Endothelial cell of hepatic sinusoid (primary cell): Measurements from ENCODE around the gene OCEL1.
"Not testable (repeated sequence)": the region's sequence is repeated elsewhere in the genome, so short reads cannot be mapped to it uniquely, and the experiment has no call there.

Source experiments
- in situ Hi-C: cut with HindIII; loops from 2 replicates; pipeline ENCODE4 v1.10.0; 2017; ENCODE audit warnings: low sequenced_read_pairs

Gene OCEL1

DNA sequence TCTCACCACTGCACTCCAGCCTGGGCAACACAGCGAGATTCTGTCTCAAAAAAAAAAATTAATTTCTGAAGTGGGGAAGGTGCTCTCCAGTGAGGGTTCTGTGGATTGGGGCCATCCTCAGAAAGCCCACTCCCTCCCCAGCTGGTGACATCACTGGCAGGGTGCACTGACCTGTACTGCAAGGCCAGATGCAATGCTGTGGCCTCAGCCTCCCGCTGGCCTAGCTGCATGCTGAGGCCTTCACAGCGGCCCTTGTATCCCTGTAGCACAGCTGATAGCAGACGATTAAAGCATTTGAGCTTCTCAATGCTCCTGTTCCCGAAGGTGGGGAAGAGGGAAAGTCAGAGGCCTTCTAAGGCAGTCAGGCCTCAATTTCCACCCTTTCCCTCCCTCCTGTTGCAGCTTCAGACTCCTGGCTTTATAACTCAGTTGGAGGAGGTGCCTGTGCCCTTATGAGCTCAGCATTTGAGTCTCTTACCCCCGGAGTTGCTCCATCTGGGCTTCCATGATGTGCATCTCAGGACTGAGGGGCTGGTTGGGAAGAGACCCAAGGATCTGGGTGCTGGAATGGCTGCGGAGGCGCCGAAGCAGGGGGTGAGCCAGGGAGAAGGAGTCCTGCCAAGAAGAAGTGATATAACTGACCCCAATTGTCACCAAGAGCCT is 33.2 kb downstream of the OCEL1 start:
- in situ Hi-C loops: no loop called here

DNA sequence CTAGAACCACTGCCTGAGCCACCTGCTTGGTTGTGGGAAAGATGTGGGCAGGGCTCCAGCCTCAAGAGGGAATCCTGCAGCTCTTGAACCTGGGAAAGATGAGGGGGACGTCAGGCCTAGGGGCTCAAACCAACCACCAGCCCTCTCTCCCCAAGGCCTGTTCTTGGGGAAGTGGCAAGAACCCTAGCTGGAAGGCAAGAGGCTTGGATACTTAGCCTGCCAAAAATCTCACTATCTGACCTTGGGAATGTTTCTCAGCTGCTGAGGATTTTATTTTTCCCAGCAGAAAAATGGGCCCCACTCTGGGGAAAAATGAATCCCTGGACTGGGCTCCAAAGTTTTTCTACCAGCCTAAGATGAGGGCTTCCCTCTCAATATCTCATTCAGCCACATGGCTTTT is 33.9 kb downstream of the OCEL1 start:
- in situ Hi-C loops: no loop called here

DNA sequence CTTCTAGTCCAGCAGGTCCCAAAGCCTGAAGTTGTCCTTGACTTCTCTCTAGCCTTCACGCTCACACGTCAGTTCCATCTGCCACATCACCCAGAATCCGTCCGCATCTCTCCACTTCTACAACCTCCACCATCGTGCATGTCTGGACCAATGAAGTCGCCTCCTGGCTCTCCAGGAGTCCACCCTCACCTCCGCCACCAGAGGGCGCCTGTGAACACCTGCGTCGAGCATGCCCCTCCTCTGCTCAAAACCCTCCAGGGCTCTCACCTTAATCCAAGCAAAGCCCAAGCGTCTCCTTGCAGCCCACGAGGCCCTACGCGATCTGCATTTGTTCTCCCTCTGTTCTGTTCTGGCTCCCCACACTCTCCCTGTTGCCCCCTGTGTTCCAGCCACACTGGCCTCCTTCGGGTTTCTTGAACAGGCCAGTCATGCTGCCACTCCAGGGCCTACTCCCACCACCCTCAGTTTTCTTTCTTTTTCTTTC is 34.9 kb downstream of the OCEL1 start:
- in situ Hi-C loops: no loop called here

DNA sequence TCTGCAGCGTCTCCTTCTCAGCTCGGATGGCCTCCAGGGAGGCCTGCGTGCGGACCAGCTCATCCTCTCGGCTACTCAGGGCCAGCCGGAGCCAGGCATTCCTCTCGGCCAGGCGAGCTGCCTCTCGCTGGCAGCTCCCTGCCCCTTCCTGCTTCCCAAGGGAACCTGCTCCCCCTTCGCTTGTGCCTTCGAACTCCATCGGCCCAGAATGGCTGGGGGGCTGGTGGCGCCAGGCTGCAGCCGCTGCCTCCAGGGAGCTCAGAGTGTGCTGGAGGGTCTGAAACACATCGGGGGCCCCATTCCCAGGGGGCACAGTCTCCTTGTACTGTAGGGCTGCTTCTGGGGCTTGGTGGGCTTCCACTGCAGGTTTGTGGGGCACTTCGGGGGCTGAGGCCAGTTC is 36.5 kb downstream of the OCEL1 start:
- in situ Hi-C loops: no loop called here

DNA sequence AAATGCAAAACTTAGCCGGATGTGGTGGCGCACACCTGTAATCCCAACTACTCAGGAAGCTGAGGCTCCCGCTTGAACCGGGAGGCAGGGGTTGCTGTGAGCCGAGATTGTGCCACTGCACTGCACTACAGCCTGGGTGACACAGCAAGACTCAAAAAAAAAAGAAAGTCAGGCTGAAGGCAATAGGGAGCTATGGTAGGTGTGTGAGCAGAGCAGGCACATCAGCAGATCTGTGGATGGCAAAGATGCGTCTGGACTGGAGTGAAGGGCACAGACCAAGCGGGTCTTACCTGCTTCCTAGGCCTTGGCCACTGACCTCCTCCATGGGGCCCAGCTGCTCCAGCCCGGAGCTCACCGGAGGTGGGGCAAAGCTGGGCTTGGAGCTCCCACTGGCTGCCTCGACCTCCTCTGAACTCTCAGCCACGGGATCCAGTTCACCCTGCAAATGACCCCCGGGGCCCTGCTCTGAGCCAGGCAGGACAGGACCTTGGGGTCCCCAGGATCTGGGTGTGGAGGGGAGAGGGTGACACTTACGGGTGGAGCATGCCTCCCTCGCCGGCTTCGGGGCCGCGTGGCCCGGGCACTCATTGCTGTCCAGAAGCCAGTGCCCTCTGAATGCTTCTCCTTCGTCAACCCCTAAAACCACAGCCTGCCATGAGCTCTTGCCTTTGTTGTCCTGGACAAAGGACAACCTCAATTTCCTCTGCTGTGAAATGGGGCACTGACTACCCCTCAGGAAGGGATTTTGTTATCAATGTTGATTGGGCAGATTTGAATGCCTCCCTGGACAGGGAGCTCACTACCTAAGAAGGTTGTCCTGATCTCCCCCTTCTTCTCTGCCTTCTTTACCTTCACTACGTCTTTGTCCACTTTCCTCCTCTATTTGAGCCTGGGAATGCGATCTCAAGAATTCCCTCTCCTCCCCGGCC is 38.0 kb downstream of the OCEL1 start:
- in situ Hi-C loops: no loop called here

DNA sequence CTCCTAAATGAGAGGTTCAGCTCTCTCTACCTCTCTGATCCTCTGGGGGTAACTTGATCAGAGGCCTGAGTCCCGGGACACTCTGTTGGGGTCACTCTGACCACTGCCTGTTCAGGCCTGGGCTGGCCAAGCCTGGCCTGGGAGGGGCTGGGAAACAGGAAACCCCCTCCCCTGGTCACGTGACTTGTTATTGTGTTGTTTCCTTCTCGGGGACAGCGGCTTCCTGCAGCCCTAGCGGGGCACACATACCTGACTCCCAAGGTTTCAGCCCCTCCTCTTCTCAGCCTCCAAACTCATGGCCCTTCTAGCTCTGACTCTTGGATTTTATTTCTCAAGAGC is 38.6 kb downstream of the OCEL1 start, which contains the start of gene USHBP1:
Gene USHBP1 (minus strand): TSS at position 105 of the 339 bp plus-strand sequence. CDS start 446 bp downstream, outside the sequence.
- in situ Hi-C loops: no loop called here

DNA sequence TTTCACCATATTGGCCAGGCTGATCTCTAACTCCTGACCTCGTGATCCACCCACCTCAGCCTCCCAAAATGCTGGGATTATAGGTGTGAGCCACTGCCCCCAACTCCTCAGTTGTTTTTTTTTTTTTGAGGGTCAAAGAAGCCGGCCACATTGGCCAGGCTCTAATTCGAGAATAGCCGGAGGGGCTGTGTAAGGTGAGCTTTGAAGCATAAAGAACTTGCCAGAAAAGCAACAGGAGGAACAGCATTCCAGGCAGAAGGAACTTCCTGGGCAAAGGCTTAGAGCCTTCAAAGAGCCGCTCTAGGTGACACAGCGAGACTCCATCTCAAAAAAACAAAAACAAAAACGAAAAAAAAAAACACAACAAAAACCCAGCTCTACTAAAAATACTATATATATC is 40.0 kb downstream of the OCEL1 start:
- in situ Hi-C loops: no loop called here

DNA sequence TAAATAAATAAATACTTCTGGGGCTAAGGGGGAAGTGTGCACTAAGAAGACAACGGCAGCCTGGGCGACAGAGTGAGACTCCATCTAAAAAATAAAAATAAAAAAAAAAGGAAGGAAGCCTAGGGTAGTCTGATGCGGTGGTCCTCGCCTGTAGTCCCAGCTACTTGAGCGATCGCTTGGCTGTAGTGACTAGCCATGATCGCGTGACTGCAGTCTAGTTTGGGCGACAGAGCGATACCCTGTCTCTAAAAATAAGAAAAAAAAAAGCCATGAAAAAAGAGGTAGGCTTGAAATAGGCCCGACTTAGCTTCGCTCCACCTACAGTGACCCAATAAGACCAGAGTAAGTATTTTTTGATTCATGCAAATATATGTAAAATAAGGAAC is 40.6 kb downstream of the OCEL1 start:
- in situ Hi-C loops: no loop called here

DNA sequence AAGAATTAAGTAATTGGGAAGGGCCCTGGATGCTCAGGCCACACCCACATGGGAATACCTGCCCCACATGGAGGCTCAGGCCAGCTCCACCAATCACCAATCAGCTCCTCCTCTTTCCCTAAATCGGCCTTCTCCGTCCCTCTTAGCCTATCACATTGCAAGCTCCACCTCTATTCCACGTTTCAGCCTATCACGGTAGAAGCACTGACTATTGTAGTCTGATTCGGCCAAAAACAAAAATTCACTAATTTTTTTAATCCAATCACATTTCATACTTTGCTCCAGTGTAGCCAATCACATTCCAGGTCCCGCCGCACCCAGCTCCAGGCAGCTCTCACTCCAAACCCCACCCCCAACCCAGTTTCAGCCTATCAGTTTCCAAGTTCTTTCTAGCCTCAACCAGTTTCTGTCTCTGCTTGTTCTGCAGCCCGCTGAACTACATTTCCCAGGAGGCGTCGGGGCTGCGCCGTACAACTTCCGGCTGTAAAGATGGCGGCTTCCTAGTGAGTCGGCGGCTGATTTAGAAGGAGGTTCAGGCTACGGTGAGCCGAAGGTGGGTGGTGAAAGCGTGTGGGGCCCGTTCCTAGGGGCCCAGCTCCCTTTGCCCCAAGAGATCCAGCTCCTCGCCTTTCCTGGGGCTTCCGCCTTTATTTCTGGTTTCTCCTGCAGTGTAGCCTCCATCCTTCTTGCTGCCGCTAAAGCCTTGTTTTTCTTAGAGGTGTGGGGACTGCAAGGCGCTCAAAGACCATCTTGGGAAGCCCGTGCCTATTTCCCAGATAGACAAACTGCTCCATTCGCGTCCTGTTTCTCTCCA is 41.2 kb downstream of the OCEL1 start, which contains the start of gene BABAM1:
Gene BABAM1 (plus strand): TSS at position 469 of the 814 bp plus-strand sequence. CDS start 1,364 bp downstream, outside the sequence.
- in situ Hi-C loops: no loop called here

DNA sequence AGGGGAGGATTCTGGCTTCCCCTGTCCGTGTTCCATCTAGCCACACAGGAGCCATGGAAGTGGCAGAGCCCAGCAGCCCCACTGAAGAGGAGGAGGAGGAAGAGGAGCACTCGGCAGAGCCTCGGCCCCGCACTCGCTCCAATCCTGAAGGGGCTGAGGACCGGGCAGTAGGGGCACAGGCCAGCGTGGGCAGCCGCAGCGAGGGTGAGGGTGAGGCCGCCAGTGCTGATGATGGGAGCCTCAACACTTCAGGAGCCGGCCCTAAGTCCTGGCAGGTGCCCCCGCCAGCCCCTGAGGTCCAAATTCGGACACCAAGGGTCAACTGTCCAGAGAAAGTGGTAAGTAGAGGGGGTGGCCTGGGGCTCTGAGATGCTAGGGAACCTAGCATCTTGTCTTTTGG is 42.7 kb downstream of the OCEL1 start:
- in situ Hi-C loops: no loop called here

DNA sequence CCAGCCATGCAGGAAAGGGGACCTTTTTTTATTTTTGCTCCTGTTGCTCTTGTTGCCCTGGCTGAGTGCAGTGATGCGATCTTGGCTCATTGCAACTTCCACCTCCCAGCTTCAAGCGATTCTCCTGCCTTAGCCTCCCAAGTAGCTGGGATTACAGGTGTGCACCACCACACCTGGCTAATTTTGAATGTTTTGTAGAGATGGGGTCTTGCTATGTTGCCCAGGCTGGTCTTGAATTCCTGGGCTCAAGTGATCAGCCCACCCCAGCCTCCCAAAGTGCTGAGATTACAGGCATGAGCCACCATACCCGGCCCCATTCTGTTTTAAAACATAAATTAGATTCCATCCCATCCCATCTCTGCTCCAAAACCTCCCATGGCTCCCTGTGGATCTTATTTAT is 48.9 kb downstream of the OCEL1 start:
- in situ Hi-C loops: not testable (repeated sequence)

DNA sequence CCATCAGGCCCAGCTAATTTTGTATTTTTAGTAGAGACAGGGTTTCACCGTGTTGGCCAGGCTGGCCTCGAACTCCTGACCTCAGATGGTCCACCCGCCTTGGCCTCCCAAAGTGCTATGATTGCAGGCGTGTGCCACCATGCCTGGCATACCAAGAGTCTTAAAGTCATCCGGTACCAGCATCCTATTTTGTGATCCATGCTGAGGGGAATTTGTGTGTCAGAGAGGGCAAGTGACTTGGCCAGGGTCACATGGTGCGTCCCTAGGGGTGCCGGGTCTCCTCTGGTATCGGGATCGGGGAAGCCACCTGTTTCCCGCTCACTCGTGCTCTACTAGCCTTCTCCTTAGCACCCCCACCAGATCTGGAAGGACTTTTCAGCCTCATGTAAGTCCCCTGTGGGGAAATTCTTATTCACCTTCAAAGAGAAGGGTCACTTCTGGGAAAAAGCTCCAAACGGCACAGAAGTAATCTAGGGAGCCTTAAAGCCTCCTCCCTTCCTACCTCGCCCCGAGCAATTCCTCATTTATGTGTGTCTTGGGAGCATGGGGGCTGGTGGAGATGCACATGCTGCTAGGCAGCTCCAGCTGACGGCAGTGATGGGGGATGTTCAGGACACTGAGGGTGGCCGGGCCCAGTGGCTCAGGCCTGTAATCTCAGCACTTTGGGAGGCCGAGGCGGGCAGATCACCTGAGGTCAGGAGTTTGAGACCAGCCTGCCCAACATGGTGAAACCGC is 49.6 kb downstream of the OCEL1 start:
- in situ Hi-C loops: no loop called here
